HepG2 (cell line): Measurements from ENCODE around the gene TBX15. TPM values are rescaled to one million over a fixed set of nuclear protein-coding genes. Genes with fewer than 3 reads are reported as not detected.
A peak's percentile ranks its signal among the peaks of the same experiment; 100 is the strongest.

Experiments used
- CBX1 ChIP-seq: IDR thresholded peaks from one replicate; pipeline ENCODE4 v1.6.1; 2016; ENCODE audit warnings: antibody characterized with exemption, low read depth
- CENPX ChIP-seq: sonication (generic); formaldehyde crosslinking; IDR thresholded peaks from 2 replicates; pipeline ENCODE4 v1.9.0; 2021; ENCODE audit warnings: mild to moderate bottlenecking, missing genetic modification reagents, moderate library complexity
- DMAP1 ChIP-seq: IDR thresholded peaks from 2 replicates; pipeline ENCODE4 v1.6.1; 2016
- KAT7 ChIP-seq: IDR thresholded peaks from 2 replicates; pipeline ENCODE4 v1.6.1; 2018; ENCODE audit warnings: borderline replicate concordance, missing compliant biosample characterization
- NFYC ChIP-seq: IDR thresholded peaks from 2 replicates; pipeline ENCODE4 v1.6.1; 2016; ENCODE audit warnings: missing genetic modification reagents, missing compliant biosample characterization
- SOX5 ChIP-seq: IDR thresholded peaks from 2 replicates; pipeline ENCODE4 v1.6.1; 2016; ENCODE audit warnings: borderline replicate concordance
- SP2 ChIP-seq: sonication (generic); formaldehyde crosslinking; IDR thresholded peaks from 2 replicates; pipeline ENCODE4 v1.5.1; 2020; ENCODE audit warnings: mild to moderate bottlenecking, missing genetic modification reagents
- TBX2 ChIP-seq: sonication (generic); formaldehyde crosslinking; IDR thresholded peaks from 2 replicates; pipeline ENCODE4 v1.5.0; 2020; ENCODE audit warnings: missing genetic modification reagents, mild to moderate bottlenecking, borderline replicate concordance
- ZFP36 ChIP-seq: fragments of 150-350 bp; IDR thresholded peaks from 2 replicates; pipeline ENCODE4 v1.6.1; 2018; ENCODE audit warnings: borderline replicate concordance, low read length, low read depth; ENCODE audit not compliant: partially characterized antibody
- ZNF10 ChIP-seq: sonication (generic); formaldehyde crosslinking; IDR thresholded peaks from 2 replicates; pipeline ENCODE4 v1.4.0; 2020; ENCODE audit warnings: mild to moderate bottlenecking, low read depth, missing genetic modification reagents, borderline replicate concordance
- ZNF326 ChIP-seq: sonication (generic); formaldehyde crosslinking; IDR thresholded peaks from 2 replicates; pipeline ENCODE4 v1.4.0; 2020; ENCODE audit warnings: missing genetic modification reagents, borderline replicate concordance
- ZNF562 ChIP-seq: sonication (generic); formaldehyde crosslinking; IDR thresholded peaks from 2 replicates; pipeline ENCODE4 v1.8.0; 2022; ENCODE audit warnings: missing genetic modification reagents, borderline replicate concordance
- polyA plus RNA-seq, 8 experiments: library from polyadenylated mRNA; depleted of rRNA in 3 of 8; stranded (reverse) in 7 of 8; unstranded in 1 of 8; fragments of >200 nt; fragmentation: Illumina TruSeq in 4 of 8; extraction: Trizol in 4 of 8; gene quantifications; 2 replicates each; pipeline versions ENCODE4 v1.2.1 to v1.2.3, GENCODE V29; 2011 to 2016; ENCODE audit warnings: low read depth in 4 of 8, missing spikeins in 1 of 8, mixed read lengths in 1 of 8; ENCODE audit not compliant: insufficient read depth in 1 of 8
- total RNA-seq, 5 experiments: library from RNA; depleted of rRNA; stranded (reverse); fragments of >200 nt; fragmentation: Illumina TruSeq; extraction: Trizol; gene quantifications; 2 replicates each; pipeline ENCODE4 v1.2.3, GENCODE V29; 2016; ENCODE audit warnings: low read depth in 1 of 5
- TF ChIP-seq, protein P1 (sequence below): sonication (generic); formaldehyde crosslinking; IDR thresholded peaks from 2 replicates; pipeline ENCODE4 v1.8.0; 2022; ENCODE audit warnings: mild to moderate bottlenecking, missing genetic modification reagents, moderate library complexity
- TF ChIP-seq, protein P2 (sequence below): sonication (generic); formaldehyde crosslinking; IDR thresholded peaks from 2 replicates; pipeline ENCODE4 v1.8.0; 2022; ENCODE audit warnings: missing genetic modification reagents, mild to moderate bottlenecking, inconsistent platforms, borderline replicate concordance
- TF ChIP-seq, protein P3 (sequence below): sonication (generic); formaldehyde crosslinking; conservative IDR thresholded peaks from 2 replicates; pipeline ENCODE4 v1.4.0; 2020; ENCODE audit warnings: missing genetic modification reagents
- TF ChIP-seq, protein P4 (sequence below): sonication (generic); formaldehyde crosslinking; IDR thresholded peaks from 2 replicates; pipeline ENCODE4 v1.8.1; 2023; ENCODE audit warnings: missing genetic modification reagents, inconsistent platforms, borderline replicate concordance
- TF ChIP-seq, protein P5 (sequence below): sonication (generic); formaldehyde crosslinking; IDR thresholded peaks from 2 replicates; pipeline ENCODE4 v1.4.0; 2020; ENCODE audit warnings: missing genetic modification reagents
- TF ChIP-seq, protein P6 (sequence below): sonication (generic); formaldehyde crosslinking; IDR thresholded peaks from 2 replicates; pipeline ENCODE4 v1.4.0; 2020; ENCODE audit warnings: low read depth, mild to moderate bottlenecking, missing genetic modification reagents
- TF ChIP-seq, protein P7 (sequence below): IDR thresholded peaks from 2 replicates; pipeline ENCODE4 v1.6.1; 2016; ENCODE audit warnings: missing genetic modification reagents, missing compliant biosample characterization
- TF ChIP-seq, protein P8 (sequence below): sonication (generic); formaldehyde crosslinking; IDR thresholded peaks from 2 replicates; pipeline ENCODE4 v1.8.1; 2022; ENCODE audit warnings: mild to moderate bottlenecking, missing genetic modification reagents

Gene TBX15
- total and polyA plus RNA-seq, 2 of the 13 experiments (the other 11 are each of a cell fraction or from before 2014, with no cell fraction given) = 0.42 to 1.9 TPM

DNA sequence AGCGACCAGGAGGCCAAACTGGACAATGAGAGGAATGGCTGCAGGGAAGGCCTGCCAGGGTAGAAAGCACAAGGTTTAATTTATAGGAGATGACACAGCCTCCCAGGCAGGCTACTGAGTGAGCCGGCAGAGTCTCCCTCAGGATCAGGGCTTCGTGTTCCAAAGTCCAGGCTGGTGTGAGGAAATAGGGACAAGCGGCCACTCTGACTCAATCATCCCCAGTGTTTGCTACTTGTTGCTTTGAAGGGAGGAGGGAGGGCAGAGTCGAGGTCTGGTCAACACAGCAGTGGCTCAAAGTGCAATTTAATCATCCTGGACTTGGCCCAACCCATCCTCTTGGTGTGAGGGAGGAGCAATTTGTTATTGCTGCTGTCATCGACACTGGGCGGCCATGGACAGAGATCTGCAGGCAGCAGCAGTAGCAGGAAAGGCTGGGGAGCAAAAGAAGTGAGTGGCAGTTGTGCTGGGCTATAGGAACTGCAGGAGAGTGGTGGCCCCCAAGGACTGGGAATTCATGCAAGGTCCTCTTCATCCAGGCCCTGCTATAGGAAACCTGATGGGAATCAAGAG, 27.5 kb downstream of the TBX15 start (continued):
- TF ChIP-seq, protein P1, sequence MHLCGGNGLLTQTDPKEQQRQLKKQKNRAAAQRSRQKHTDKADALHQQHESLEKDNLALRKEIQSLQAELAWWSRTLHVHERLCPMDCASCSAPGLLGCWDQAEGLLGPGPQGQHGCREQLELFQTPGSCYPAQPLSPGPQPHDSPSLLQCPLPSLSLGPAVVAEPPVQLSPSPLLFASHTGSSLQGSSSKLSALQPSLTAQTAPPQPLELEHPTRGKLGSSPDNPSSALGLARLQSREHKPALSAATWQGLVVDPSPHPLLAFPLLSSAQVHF (CRISPR knock-in tag) = no peak
- TF ChIP-seq SP2 (CRISPR knock-in tag) (no peak), ZNF10 (CRISPR knock-in tag) (no peak; the same call in 1 of the 2 replicates), SOX5 (CRISPR knock-in tag) (peak; percentile 88), TBX2 (CRISPR knock-in tag) (peak; percentile 97), CENPX (CRISPR knock-in tag) (no peak), KAT7 (peak; percentile 74; the same call in 1 of the 2 replicates), ZNF326 (CRISPR knock-in tag) (no peak), NFYC (CRISPR knock-in tag) (0 out of 2 replicates have a peak, but pooled peaks have one; percentile 10), DMAP1 (peak; percentile 75), ZFP36 (no peak), ZNF562 (no peak), CBX1 (peak; percentile 71)
- TF ChIP-seq, protein P2, sequence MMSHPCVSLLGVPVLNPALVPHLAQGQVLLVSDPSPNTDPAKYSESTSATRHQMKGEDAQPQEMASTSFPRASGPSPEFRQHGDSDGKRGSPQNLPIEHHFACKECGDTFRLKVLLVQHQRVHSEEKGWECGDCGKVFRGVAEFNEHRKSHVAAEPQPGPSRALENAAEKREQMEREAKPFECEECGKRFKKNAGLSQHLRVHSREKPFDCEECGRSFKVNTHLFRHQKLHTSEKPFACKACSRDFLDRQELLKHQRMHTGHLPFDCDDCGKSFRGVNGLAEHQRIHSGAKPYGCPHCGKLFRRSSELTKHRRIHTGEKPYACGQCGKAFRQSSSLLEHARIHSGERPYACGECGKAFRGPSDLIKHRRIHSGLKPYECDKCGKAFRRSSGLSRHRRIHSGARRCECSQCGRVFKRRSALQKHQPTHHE (CRISPR knock-in tag) = no peak
- TF ChIP-seq, protein P3, sequence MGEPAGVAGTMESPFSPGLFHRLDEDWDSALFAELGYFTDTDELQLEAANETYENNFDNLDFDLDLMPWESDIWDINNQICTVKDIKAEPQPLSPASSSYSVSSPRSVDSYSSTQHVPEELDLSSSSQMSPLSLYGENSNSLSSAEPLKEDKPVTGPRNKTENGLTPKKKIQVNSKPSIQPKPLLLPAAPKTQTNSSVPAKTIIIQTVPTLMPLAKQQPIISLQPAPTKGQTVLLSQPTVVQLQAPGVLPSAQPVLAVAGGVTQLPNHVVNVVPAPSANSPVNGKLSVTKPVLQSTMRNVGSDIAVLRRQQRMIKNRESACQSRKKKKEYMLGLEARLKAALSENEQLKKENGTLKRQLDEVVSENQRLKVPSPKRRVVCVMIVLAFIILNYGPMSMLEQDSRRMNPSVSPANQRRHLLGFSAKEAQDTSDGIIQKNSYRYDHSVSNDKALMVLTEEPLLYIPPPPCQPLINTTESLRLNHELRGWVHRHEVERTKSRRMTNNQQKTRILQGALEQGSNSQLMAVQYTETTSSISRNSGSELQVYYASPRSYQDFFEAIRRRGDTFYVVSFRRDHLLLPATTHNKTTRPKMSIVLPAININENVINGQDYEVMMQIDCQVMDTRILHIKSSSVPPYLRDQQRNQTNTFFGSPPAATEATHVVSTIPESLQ (CRISPR knock-in tag) = no peak
- TF ChIP-seq, protein P4, sequence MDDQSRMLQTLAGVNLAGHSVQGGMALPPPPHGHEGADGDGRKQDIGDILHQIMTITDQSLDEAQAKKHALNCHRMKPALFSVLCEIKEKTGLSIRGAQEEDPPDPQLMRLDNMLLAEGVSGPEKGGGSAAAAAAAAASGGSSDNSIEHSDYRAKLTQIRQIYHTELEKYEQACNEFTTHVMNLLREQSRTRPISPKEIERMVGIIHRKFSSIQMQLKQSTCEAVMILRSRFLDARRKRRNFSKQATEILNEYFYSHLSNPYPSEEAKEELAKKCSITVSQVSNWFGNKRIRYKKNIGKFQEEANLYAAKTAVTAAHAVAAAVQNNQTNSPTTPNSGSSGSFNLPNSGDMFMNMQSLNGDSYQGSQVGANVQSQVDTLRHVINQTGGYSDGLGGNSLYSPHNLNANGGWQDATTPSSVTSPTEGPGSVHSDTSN (CRISPR knock-in tag) = no peak
- TF ChIP-seq, protein P5, sequence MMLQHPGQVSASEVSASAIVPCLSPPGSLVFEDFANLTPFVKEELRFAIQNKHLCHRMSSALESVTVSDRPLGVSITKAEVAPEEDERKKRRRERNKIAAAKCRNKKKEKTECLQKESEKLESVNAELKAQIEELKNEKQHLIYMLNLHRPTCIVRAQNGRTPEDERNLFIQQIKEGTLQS (CRISPR knock-in tag) = peak; percentile 92
- TF ChIP-seq, protein P6, sequence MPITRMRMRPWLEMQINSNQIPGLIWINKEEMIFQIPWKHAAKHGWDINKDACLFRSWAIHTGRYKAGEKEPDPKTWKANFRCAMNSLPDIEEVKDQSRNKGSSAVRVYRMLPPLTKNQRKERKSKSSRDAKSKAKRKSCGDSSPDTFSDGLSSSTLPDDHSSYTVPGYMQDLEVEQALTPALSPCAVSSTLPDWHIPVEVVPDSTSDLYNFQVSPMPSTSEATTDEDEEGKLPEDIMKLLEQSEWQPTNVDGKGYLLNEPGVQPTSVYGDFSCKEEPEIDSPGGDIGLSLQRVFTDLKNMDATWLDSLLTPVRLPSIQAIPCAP (CRISPR knock-in tag) = no peak
- TF ChIP-seq, protein P7, sequence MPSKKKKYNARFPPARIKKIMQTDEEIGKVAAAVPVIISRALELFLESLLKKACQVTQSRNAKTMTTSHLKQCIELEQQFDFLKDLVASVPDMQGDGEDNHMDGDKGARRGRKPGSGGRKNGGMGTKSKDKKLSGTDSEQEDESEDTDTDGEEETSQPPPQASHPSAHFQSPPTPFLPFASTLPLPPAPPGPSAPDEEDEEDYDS (CRISPR knock-in tag) = peak; percentile 72
- TF ChIP-seq, protein P8, sequence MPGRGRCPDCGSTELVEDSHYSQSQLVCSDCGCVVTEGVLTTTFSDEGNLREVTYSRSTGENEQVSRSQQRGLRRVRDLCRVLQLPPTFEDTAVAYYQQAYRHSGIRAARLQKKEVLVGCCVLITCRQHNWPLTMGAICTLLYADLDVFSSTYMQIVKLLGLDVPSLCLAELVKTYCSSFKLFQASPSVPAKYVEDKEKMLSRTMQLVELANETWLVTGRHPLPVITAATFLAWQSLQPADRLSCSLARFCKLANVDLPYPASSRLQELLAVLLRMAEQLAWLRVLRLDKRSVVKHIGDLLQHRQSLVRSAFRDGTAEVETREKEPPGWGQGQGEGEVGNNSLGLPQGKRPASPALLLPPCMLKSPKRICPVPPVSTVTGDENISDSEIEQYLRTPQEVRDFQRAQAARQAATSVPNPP = no peak
